Left renal pelvis (tissue), 4 donors: ENCODE measurements around the gene SLC22A5. TPM values are rescaled to one million over a fixed set of nuclear protein-coding genes. Genes with fewer than 3 reads are reported as not detected.

ENCODE experiments used
- DNase-seq, 4 donors: peaks; one replicate each; pipeline ENCODE4 v3.0.0-alpha.2; 2013; ENCODE audit warnings: low read depth in 4 of 4, low spot score in 3 of 4
- polyA plus RNA-seq, 4 donors: library from polyadenylated mRNA; unstranded; fragments of 120-200 nt; gene quantifications; one replicate each; pipeline ENCODE4 v1.2.1, GENCODE V29; 2013; ENCODE audit not compliant: insufficient read length in 4 of 4

The SLC22A5 gene
- polyA plus RNA-seq = 10 to 100 TPM; 16.3 to 55.8 (median 42.1) TPM

DNA sequence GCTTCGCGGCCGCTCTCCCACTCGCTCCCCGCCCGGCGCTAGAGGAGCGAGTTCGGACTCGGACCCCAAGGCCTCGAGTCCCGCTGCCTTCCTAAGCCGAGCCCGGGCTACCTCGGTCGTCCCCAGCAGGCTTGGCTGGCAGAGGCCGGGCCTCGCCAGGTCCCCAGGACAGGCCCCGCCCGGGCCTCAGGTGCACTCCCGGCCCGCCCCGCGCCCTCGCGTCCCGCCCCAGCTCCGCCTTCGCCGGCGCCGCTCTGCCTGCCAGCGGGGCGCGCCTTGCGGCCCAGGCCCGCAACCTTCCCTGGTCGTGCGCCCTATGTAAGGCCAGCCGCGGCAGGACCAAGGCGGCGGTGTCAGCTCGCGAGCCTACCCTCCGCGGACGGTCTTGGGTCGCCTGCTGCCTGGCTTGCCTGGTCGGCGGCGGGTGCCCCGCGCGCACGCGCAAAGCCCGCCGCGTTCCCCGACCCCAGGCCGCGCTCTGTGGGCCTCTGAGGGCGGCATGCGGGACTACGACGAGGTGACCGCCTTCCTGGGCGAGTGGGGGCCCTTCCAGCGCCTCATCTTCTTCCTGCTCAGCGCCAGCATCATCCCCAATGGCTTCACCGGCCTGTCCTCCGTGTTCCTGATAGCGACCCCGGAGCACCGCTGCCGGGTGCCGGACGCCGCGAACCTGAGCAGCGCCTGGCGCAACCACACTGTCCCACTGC is at the start of gene SLC22A5:
TSS of gene SLC22A5 (plus strand) at position 237 of the 707 bp plus-strand sequence. CDS start at position 500, 263 bp downstream.
- peak in 2 of 4 donors; percentile 53 to 62 for DNase-seq

DNA sequence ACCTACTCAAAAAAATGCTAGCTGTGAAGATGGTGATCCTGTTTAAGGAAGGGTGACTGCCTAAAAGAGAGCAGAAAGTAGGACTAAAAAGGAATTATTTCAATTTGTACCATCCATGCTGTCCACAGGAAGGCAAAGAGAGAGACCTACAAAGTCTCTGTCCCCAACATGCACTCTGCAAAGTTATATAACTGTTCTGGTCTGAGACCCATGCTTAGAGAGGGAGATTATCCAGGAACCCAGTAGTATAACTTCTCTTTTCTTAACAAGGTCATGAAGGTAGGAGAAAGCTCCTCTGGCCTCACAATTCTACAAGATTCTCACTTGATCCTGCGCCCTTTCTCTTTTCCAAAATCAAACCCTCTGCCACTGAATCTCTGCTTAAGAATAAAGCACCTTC is 49.5 kb upstream of the SLC22A5 start:
- no peak for DNase-seq

DNA sequence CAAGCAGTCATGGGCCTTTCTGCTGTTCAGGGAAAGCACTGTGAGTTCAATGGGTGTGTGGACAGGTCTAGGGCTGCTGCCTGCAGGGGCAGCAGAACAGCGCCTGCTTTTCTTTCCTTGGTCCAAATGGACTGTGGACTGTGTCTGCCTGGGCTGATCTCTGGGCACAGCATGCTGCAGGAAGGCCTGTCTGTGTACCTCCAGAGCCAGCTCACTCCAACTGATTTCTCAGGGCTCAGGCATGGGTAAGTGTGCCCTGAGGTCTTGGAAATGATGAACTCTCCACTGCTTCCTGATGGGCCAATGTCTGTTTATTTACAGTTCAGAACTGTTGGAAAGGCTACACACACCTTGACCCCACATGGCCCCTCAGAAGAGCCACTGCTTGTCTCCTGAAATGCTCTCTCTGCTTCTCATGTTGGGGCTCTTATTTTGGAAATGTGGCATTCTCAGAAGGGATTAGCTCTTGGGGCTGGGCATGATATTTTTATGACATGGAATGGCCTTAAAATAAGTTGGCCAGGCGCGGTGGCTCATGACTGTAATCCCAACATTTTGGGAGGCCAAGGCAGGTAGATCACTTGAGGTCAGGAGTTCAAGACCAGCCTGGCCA is 48.3 kb upstream of the SLC22A5 start:
- no peak for DNase-seq

DNA sequence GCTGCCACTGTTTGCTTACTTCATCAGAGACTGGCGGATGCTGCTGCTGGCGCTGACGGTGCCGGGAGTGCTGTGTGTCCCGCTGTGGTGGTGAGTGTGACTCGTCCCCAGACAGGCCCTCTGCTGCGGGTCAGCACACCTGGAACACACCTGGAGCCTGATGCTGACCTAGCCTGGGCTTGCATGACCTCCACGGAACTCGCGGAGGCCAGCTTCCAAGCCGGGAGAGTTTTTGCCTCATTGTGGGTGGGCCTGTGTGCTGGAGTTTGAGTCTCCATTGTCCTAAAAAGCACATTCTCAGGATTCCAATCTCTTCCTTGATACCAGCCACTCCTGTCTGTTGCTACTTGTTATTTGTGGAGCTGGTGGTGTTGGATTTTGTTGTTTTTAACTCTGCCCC is 47.2 kb upstream of the SLC22A5 start:
- DNase-seq = no peak

GRCh38 chr5:132323202-132323601 is 46.3 kb upstream of the SLC22A5 start:
- DNase-seq = no peak

GRCh38 chr5:132325691-132326090 is 43.8 kb upstream of the SLC22A5 start:
- DNase-seq = no peak

GRCh38 chr5:132327252-132327955 is 42.1 kb upstream of the SLC22A5 start:
- no peak for DNase-seq

GRCh38 chr5:132334812-132335211 is 34.7 kb upstream of the SLC22A5 start:
- no peak for DNase-seq

- no peak for DNase-seq
Measured at GRCh38 chr5:132335402-132335801, 34.1 kb upstream of the SLC22A5 start.

- no peak for DNase-seq
Measured at GRCh38 chr5:132339502-132339901, 30.0 kb upstream of the SLC22A5 start.

GRCh38 chr5:132342291-132343180 is 27.0 kb upstream of the SLC22A5 start:
- DNase-seq = no peak

GRCh38 chr5:132344775-132345514 is 24.6 kb upstream of the SLC22A5 start:
- DNase-seq = no peak

GRCh38 chr5:132353486-132353995 is 16.0 kb upstream of the SLC22A5 start:
- no peak for DNase-seq

DNA sequence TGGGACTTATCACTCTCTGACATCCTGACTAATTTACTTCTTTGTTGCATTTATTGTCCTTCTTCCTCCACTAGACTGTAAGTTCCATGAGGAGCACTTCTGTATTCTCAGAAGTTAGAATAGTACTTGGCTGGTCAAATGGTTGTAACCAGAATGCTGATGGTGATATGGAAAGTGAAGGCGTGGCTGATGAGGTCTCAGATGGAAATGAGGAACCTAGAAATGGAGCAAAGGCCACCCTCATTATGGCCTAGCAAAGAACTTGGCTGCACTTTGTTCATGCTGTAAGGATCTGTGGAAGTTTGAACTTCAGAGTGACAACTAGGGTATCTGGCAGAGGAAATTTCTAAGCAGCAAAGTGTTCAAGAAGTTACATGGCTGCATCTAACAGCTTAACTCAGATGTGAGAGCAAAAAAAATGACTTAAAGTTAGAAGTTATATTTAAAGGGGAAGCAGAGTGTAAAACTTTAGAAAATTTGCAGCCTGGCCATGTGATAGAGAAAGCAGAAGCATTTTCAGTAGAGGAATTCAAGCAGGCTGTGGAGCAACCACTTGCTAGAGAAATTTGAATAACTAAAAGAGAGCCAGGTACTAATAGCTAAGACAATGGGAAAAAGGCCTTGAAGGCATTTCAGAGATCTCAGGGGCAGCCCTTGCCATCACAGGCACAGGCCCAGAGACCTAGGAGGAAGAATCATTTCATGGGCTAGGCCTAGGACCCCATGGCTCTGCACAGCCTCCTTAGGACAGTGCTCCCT is 14.9 kb upstream of the SLC22A5 start:
- DNase-seq = no peak

- no peak for DNase-seq
Measured at GRCh38 chr5:132355140-132355765, 14.3 kb upstream of the SLC22A5 start.

DNA sequence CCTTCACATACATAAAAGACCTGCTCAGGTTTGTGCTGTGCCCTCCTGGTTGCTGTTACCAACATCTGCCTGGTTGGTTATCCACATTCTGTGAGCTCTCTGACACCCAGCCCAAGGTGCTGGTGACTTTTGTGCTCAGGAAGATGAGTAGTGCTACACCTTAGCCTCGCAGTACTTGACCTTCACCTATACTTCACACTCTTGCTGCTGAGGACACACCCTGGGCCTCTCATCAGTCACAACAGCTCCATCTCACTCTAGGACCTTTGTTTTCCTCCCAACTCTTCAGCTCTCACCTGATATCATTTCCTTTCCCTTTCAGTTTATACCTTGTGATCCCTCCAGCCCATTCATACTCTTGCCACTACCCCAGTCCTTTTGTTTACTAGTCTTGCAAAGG is 10.7 kb upstream of the SLC22A5 start:
- DNase-seq = no peak

GRCh38 chr5:132362086-132362485 is 7.4 kb upstream of the SLC22A5 start:
- DNase-seq = no peak

DNA sequence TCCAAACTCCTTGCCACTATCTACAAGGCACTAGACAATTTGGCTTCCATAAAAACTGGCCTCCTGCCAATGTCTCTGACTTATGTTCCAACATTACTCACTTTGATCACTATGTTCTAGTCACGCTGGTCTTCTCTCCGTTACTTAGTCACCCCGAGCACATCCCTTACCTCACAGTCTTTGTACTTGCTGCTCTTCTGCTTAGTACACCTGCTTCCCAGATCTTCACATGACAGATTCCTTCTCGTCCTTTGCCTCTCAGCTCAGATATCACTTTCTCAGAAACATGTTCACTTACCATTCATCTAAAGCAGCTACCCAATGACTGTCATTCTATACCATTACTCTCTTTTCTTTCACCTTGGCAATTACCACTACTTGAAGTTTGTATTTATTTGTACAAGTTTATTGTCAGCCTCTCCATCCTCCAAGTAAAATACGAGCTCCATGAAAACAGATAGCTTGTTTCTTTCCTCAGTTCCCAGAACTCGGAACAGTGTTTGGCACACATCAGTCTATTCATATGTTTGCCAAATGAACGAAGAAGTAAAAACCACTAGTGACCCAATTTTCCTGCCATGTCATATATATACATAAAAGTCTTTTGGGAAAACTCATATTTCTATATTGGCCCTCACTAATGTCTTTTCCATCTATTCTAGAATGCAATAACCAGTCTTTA is 5.9 kb upstream of the SLC22A5 start:
- no peak for DNase-seq
